Measurements from ENCODE around the gene SNAPC5. TPM values are rescaled to one million over a fixed set of nuclear protein-coding genes. Genes with fewer than 3 reads are reported as not detected.
A peak's percentile ranks its signal among the peaks of the same experiment; 100 is the strongest.

SNAPC5 gene
- total and polyA plus RNA-seq, 12 donors: 28.5 to 48.8 (median 33.9) TPM

- Histone ChIP-seq H3K27ac (no peak overlapping the region), H3K36me3 (peaks cover 0 to 49% (median 0%) of the 10 kb centered on the region in 9 donors), H3K27me3 (no peaks in the 10 kb centered on the region), H3K4me1 (peaks cover 0 to 12% (median 0%) of the 10 kb centered on the region in 9 donors), H3K4me3 (no peak overlapping the region), H3K9me3 (no peaks in the 10 kb centered on the region)
- no peak for TF ChIP-seq CTCF (IDR thresholded peaks at IDR 0.05)
- intact Hi-C loops (cut with DNase I): no loop called here
- ATAC-seq: no peak
- WGBS, 2 donors: 88 to 91% methylated on average over 2 of the region's 2 CpGs
- no peak for DNase-seq
These were observed 43.4 kb downstream of the SNAPC5 start for GRCh38 chr15:66454143-66454542.

- Histone ChIP-seq H3K27ac (peak overlapping the region in 2 of 10 donors; percentile 9 to 19), H3K27me3 (no peaks in the 10 kb centered on the region), H3K36me3 (peaks cover 0 to 49% (median 0%) of the 10 kb centered on the region in 9 donors), H3K4me1 (peaks cover 0 to 12% (median 0%) of the 10 kb centered on the region in 9 donors), H3K4me3 (no peak overlapping the region), H3K9me3 (no peaks in the 10 kb centered on the region)
- ATAC-seq (peak in 5 of 8 donors; percentile 39 to 72 (median 64)), DNase-seq (peak in 1 of 2 donors; percentile 6)
- intact Hi-C loops (cut with DNase I): no loop called here
- WGBS, 2 donors: 81 to 86% methylated on average over 1 of the region's 1 CpG
- TF ChIP-seq CTCF (IDR thresholded peaks at IDR 0.05): no peak
These were observed 44.5 kb downstream of the SNAPC5 start for GRCh38 chr15:66452971-66453580.

GRCh38 chr15:66452420-66452819, 45.1 kb downstream of the SNAPC5 start:
- intact Hi-C loops (cut with DNase I): no loop called here
- 80 to 87% methylated on average over 4 of the region's 4 CpGs for WGBS, 2 donors
- no peak for TF ChIP-seq CTCF (IDR thresholded peaks at IDR 0.05)
- no peaks in the 10 kb centered on the region for H3K27me3 ChIP-seq
- ATAC-seq: no peak
- peaks cover 0 to 48% (median 0%) of the 10 kb centered on the region in 9 donors for H3K36me3 ChIP-seq
- peaks cover 0 to 12% (median 0%) of the 10 kb centered on the region in 9 donors for H3K4me1 ChIP-seq
- no peak overlapping the region for H3K27ac ChIP-seq
- H3K9me3 ChIP-seq: no peaks in the 10 kb centered on the region
- no peak overlapping the region for H3K4me3 ChIP-seq
- no peak for DNase-seq

Small RNA genes lying within 50 kb of the gene (microRNA-seq; reads per million reads assigned to microRNA genes)
- gene MIR4512: 0 reads per million in 2 donors

Other genes starting within 250 kb of the SNAPC5 start
- gene MEGF11, start 244.0 kb downstream of the SNAPC5 start, total RNA-seq: not detected
- gene MEGF11, start 244.0 kb downstream of the SNAPC5 start, polyA plus RNA-seq: under 1 TPM in 1 of 2 donors, not detected in 1; 0.03 TPM
- 10 to 100 TPM; 30.3 to 49.6 (median 39.5) TPM for gene DIS3L, start 204.2 kb downstream of the SNAPC5 start, total RNA-seq
- 10 to 100 TPM; 10.6 to 13.6 TPM for gene DIS3L, start 204.2 kb downstream of the SNAPC5 start, polyA plus RNA-seq
- 1 to 10 TPM; 2.4 to 5.4 (median 3.4) TPM for gene TIPIN, start 141.1 kb downstream of the SNAPC5 start, total RNA-seq
- 1 to 10 TPM; 2.9 to 4.5 TPM for gene TIPIN, start 141.1 kb downstream of the SNAPC5 start, polyA plus RNA-seq
- 10 to 100 TPM; 30.9 to 61.3 (median 44.7) TPM for gene MAP2K1, start 110.8 kb downstream of the SNAPC5 start, total RNA-seq
- 100 to 1,000 TPM in 1 of 2 donors, 1 to 10 TPM in 1; 7.5 to 106 TPM for gene MAP2K1, start 110.8 kb downstream of the SNAPC5 start, polyA plus RNA-seq
- 1,000 to 10,000 TPM; 1,152 to 1,492 (median 1,276) TPM for gene RPL4, start 7.1 kb upstream of the SNAPC5 start, total RNA-seq
- 1,000 to 10,000 TPM; 2,017 to 3,057 TPM for gene RPL4, start 7.1 kb upstream of the SNAPC5 start, polyA plus RNA-seq
- gene ZWILCH, start 7.6 kb upstream of the SNAPC5 start, total RNA-seq: 1 to 10 TPM; 1.6 to 6.6 (median 2.3) TPM
- gene ZWILCH, start 7.6 kb upstream of the SNAPC5 start, polyA plus RNA-seq: 1 to 10 TPM; 1.5 to 2.9 TPM
- gene LCTL, start 68.2 kb upstream of the SNAPC5 start, total RNA-seq: under 1 TPM in 1 of 10 donors, not detected in 9; 0.16 TPM
- gene LCTL, start 68.2 kb upstream of the SNAPC5 start, polyA plus RNA-seq: not detected
- gene SMAD6, start 204.5 kb upstream of the SNAPC5 start, total RNA-seq: 10 to 100 TPM; 12.2 to 43.4 (median 20.6) TPM
- gene SMAD6, start 204.5 kb upstream of the SNAPC5 start, polyA plus RNA-seq: 10 to 100 TPM in 1 of 2 donors, 1 to 10 TPM in 1; 6.6 to 19.5 TPM